Keratinocyte (primary cell): ENCODE results near the gene PPFIBP2.

Experiments used
- CTCF ChIP-seq, 3 experiments: IDR thresholded peaks in 1 of 3; conservative IDR thresholded peaks in 1 of 3; optimal IDR thresholded peaks in 1 of 3; 2 replicates in 2 of 3; 3 replicates in 1 of 3; pipeline versions ENCODE3 to v1.5.1; 2011; ENCODE audit warnings: low read length in 3 of 3, mild to moderate bottlenecking in 3 of 3, moderate library complexity in 2 of 3, control low read depth in 1 of 3, inconsistent platforms in 1 of 3; ENCODE audit not compliant: insufficient read depth in 2 of 3; ENCODE audit errors: extremely low read depth in 1 of 3
- EZH2 ChIP-seq: IDR thresholded peaks from one replicate; pipeline ENCODE4 v1.6.1; 2012; ENCODE audit warnings: inconsistent platforms, mild to moderate bottlenecking, low read length, moderate library complexity

GRCh38 chr11:7534042-7534378 is 20.2 kb downstream of the PPFIBP2 start:
- no peak for TF ChIP-seq CTCF (optimal IDR thresholded peaks at IDR 0.05 in 1 of 3, IDR thresholded peaks at IDR 0.05 in 1 of 3, conservative IDR thresholded peaks at IDR 0.05 in 1 of 3; ENCODE audit: extremely low read depth in 1 of 3, insufficient read depth in 2 of 3, low read length in 3 of 3)
- no peak for TF ChIP-seq EZH2
